HepG2 (cell line): ENCODE results near the gene LCN2. TPM values are rescaled to one million over a fixed set of nuclear protein-coding genes. Genes with fewer than 3 reads are reported as not detected.

Experiments used
- ATAC-seq: fragments of 200-7000 bp; cut with Tn5 transposase; 3 replicates; pipeline ENCODE4 v1.9.1; 2020; ENCODE audit warnings: mild to moderate bottlenecking, moderate library complexity
- BruUV-seq: library from RNA; stranded (reverse); fragments of 400-500 nt; replicated peaks from 2 replicates; lab custom pipeline; 2021; lab: Mats Ljungman, UMichigan
- CTCF ChIA-PET: fragments of 300-600 bp; formaldehyde crosslinking; extraction: SDS; loops from one replicate; lab custom pipeline; 2021; ENCODE audit warnings: low total read pairs, inconsistent platforms, low intra/inter-chr PET ratio; lab: Yijun Ruan, JAX
- POLR2A ChIA-PET: fragments of 350-600 bp; sonication (Branson Sonifier 250); formaldehyde crosslinking; loops from one replicate; lab custom pipeline; 2020; ENCODE audit warnings: antibody characterized with exemption, inconsistent platforms; lab: Yijun Ruan, JAX
- DNase-seq: peaks from one replicate; pipeline ENCODE4 v3.0.0-alpha.2; 2015; ENCODE audit warnings: low spot score
- FAIRE-seq: peaks from 3 replicates; lab custom pipeline; 2011; peaks lifted over from hg19 to GRCh38; lab: Jason Lieb, UNC
- H2AFZ ChIP-seq: one replicate; pipeline ENCODE4 v1.6.1; 2011; ENCODE audit warnings: low read length, inconsistent platforms
- H3K27ac ChIP-seq: fragments of 300-600 bp; 3 replicates; pipeline ENCODE4 v1.8.0; 2011; ENCODE audit warnings: mixed run types, mild to moderate bottlenecking, mixed read lengths, low read length, inconsistent platforms; ENCODE audit not compliant: insufficient read depth; ENCODE audit errors: extremely low read length
- H3K27me3 ChIP-seq, 2 experiments: fragments of 200-600 bp in 1 of 2; 2 replicates in 1 of 2; 3 replicates in 1 of 2; pipeline versions ENCODE4 v1.6.0 to v1.8.0; 2011; ENCODE audit warnings: low read length in 2 of 2, mild to moderate bottlenecking in 2 of 2, moderate library complexity in 2 of 2, inconsistent platforms in 1 of 2; ENCODE audit not compliant: insufficient read depth in 2 of 2, control insufficient read depth in 1 of 2
- H3K36me3 ChIP-seq, 2 experiments: fragments of 200-600 bp in 1 of 2; replicated peaks in 1 of 2; 2 replicates in 1 of 2; 3 replicates in 1 of 2; pipeline versions ENCODE4 v1.5.1 to v1.8.0; 2011; ENCODE audit warnings: low read length in 2 of 2, inconsistent platforms in 1 of 2; ENCODE audit not compliant: insufficient read depth in 2 of 2, control insufficient read depth in 1 of 2
- H3K4me1 ChIP-seq: 2 replicates; pipeline ENCODE4 v1.5.1; 2012; ENCODE audit warnings: low read length, inconsistent platforms; ENCODE audit not compliant: insufficient read depth
- H3K4me2 ChIP-seq: 2 replicates; pipeline ENCODE4 v1.6.0; 2011; ENCODE audit warnings: low read depth, low read length, inconsistent platforms
- H3K4me3 ChIP-seq, 3 experiments: fragments of 200-600 bp in 1 of 3; sonication (generic), shearing (Covaris generic) in 1 of 3; replicated peaks in 1 of 3; 2 replicates each; pipeline ENCODE4 v1.5.1; 2011 to 2016; ENCODE audit warnings: low read length in 3 of 3, inconsistent platforms in 2 of 3, low read depth in 2 of 3, mild to moderate bottlenecking in 2 of 3, control low read depth in 1 of 3, mixed read lengths in 1 of 3; ENCODE audit not compliant: insufficient read depth in 1 of 3
- H3K79me2 ChIP-seq: one replicate; pipeline ENCODE4 v1.6.1; 2011; ENCODE audit warnings: low read length, inconsistent platforms; ENCODE audit not compliant: insufficient read depth
- H3K9ac ChIP-seq: 2 replicates; pipeline ENCODE4 v1.6.0; 2011; ENCODE audit warnings: mild to moderate bottlenecking, low read depth, low read length, inconsistent platforms; ENCODE audit not compliant: insufficient read depth
- H3K9me3 ChIP-seq: 2 replicates; pipeline ENCODE4 v1.5.1; 2012; ENCODE audit warnings: mild to moderate bottlenecking, low read length
- H4K20me1 ChIP-seq: 2 replicates; pipeline ENCODE4 v1.6.0; 2011; ENCODE audit warnings: inconsistent platforms, mild to moderate bottlenecking, low read length, moderate library complexity; ENCODE audit not compliant: insufficient read depth
- GABPA ChIP-seq, 2 experiments: IDR thresholded peaks; 2 replicates each; pipeline ENCODE4 v1.6.1; 2011 to 2016; ENCODE audit warnings: low read depth in 2 of 2, low read length in 1 of 2, missing biosample characterization in 1 of 2, missing genetic modification characterization in 1 of 2
- HNF4A ChIP-seq: sonication (generic); formaldehyde crosslinking; IDR thresholded peaks from 2 replicates; pipeline ENCODE4 v1.4.0; 2020; ENCODE audit warnings: missing genetic modification reagents
- HNRNPL ChIP-seq: fragments of 200-400 bp; formaldehyde crosslinking; IDR thresholded peaks from 2 replicates; pipeline ENCODE4 v1.6.1; 2017; ENCODE audit warnings: mild to moderate bottlenecking, low read depth, low read length
- KDM2A ChIP-seq: sonication (generic); formaldehyde crosslinking; IDR thresholded peaks from 2 replicates; pipeline ENCODE4 v1.4.0; 2020; ENCODE audit warnings: low read depth, missing genetic modification reagents, borderline replicate concordance
- NR3C1 ChIP-seq: sonication (generic); formaldehyde crosslinking; IDR thresholded peaks from 2 replicates; pipeline ENCODE4 v1.4.0; 2020; ENCODE audit warnings: missing genetic modification reagents
- RXRA ChIP-seq: sonication (generic); formaldehyde crosslinking; IDR thresholded peaks from 2 replicates; pipeline ENCODE4 v1.5.1; 2020; ENCODE audit warnings: missing genetic modification reagents
- SAP130 ChIP-seq: IDR thresholded peaks from 2 replicates; pipeline ENCODE4 v1.6.1; 2016; ENCODE audit warnings: low read depth
- SOX6 ChIP-seq, 2 experiments: fragments of 450-650 bp in 1 of 2; sonication (generic) in 1 of 2; formaldehyde crosslinking in 1 of 2; IDR thresholded peaks; 2 replicates each; pipeline versions ENCODE4 v1.4.0 to v1.6.1; 2017 to 2020; ENCODE audit warnings: antibody characterized with exemption in 1 of 2, mild to moderate bottlenecking in 1 of 2, missing genetic modification reagents in 1 of 2
- STAG1 ChIP-seq: sonication (generic); formaldehyde crosslinking; IDR thresholded peaks from 2 replicates; pipeline ENCODE4 v1.4.0; 2020; ENCODE audit warnings: missing genetic modification reagents
- TBP ChIP-seq: sonication (generic); formaldehyde crosslinking; IDR thresholded peaks from 2 replicates; pipeline ENCODE4 v1.5.0; 2020; ENCODE audit warnings: missing genetic modification reagents
- ZNF263 ChIP-seq: sonication (generic); formaldehyde crosslinking; IDR thresholded peaks from 2 replicates; pipeline ENCODE4 v1.4.0; 2020; ENCODE audit warnings: missing genetic modification reagents
- WGBS: methylation state at CpG from one replicate; pipeline ENCODE4 v1.1.6; 2017; ENCODE audit warnings: low lambda C conversion rate; 5-methylcytosine and 5-hydroxymethylcytosine counted together
- in situ Hi-C: cut with HindIII; loops from 2 replicates; pipeline ENCODE4 v1.10.0; 2017; ENCODE audit warnings: low pct_unique_long_range_greater_than_20kb; ENCODE audit not compliant: extremely low pct_ligation_motif_present
- intact Hi-C: fragments of 100-400 bp; cut with micrococcal nuclease; formaldehyde crosslinking; loops from one replicate; pipeline ENCODE4 v1.10.0; 2022; ENCODE audit not compliant: unreplicated experiment
- polyA plus RNA-seq, 8 experiments: library from polyadenylated mRNA; depleted of rRNA in 3 of 8; stranded (reverse) in 7 of 8; unstranded in 1 of 8; fragments of >200 nt; fragmentation: Illumina TruSeq in 4 of 8; extraction: Trizol in 4 of 8; gene quantifications; 2 replicates each; pipeline versions ENCODE4 v1.2.1 to v1.2.3, GENCODE V29; 2011 to 2016; ENCODE audit warnings: low read depth in 4 of 8, missing spikeins in 1 of 8, mixed read lengths in 1 of 8; ENCODE audit not compliant: insufficient read depth in 1 of 8
- total RNA-seq, 5 experiments: library from RNA; depleted of rRNA; stranded (reverse); fragments of >200 nt; fragmentation: Illumina TruSeq; extraction: Trizol; gene quantifications; 2 replicates each; pipeline ENCODE4 v1.2.3, GENCODE V29; 2016; ENCODE audit warnings: low read depth in 1 of 5
- TF ChIP-seq, protein P1 (sequence below): sonication (generic); formaldehyde crosslinking; IDR thresholded peaks from 2 replicates; pipeline ENCODE4 v1.5.0; 2020; ENCODE audit warnings: mild to moderate bottlenecking, missing genetic modification reagents, moderate library complexity
- TF ChIP-seq, protein P2 (sequence below): sonication (generic); formaldehyde crosslinking; IDR thresholded peaks from 2 replicates; pipeline ENCODE4 v1.5.1; 2020; ENCODE audit warnings: mild to moderate bottlenecking, missing genetic modification reagents, moderate library complexity

The LCN2 gene
- total and polyA plus RNA-seq, 2 of the 13 experiments (the other 11 are each of a cell fraction or from before 2014, with no cell fraction given) = 0.38 to 1.4 TPM

- FAIRE-seq (no peak), DNase-seq (no peak), ATAC-seq (peak; percentile 64)
- POLR2A ChIA-PET = interaction anchor here (2.2 kb wide), 1 partner anchor 16 kb away, joined by 7 read pairs; the partner anchor contains the start of gene BBLN
- no TSS peak for BruUV-seq
- Histone ChIP-seq H3K27ac (no peak overlapping the region), H2AFZ (no peak overlapping the region), H3K4me1 (peaks cover 50% of the 10 kb centered on the region), H3K36me3 (no peaks in the 10 kb centered on the region), H3K4me2 (peak overlapping the region; percentile 49; the same call in 1 of the 2 replicates), H3K9ac (no peak overlapping the region), H3K27me3 (peaks cover 0 to 25% of the 10 kb centered on the region in 2 experiments; a peak in 3 of 5 replicates), H4K20me1 (no peaks in the 10 kb centered on the region), H3K79me2 (no peaks in the 10 kb centered on the region), H3K9me3 (no peaks in the 10 kb centered on the region), H3K4me3 (peak overlapping the region in 1 of 3 experiments; percentile 25; a peak in 1 of 6 replicates)
- 73% methylated on average over 7 of the region's 8 CpGs for WGBS
- intact Hi-C loops (no loop called here), in situ Hi-C loops (no loop called here)
- TF ChIP-seq KDM2A (CRISPR knock-in tag) (0 out of 2 replicates have a peak, but pooled peaks have one; percentile 34), SOX6 (IDR thresholded peaks at IDR 0.05) (no peak), SOX6 (CRISPR knock-in tag; IDR thresholded peaks at IDR 0.05) (0 out of 2 replicates have a peak, but pooled peaks have one; percentile 10), RXRA (CRISPR knock-in tag) (peak; percentile 15; the same call in 1 of the 2 replicates), TBP (CRISPR knock-in tag) (no peak), SAP130 (CRISPR knock-in tag) (peak; percentile 25; the same call in 1 of the 2 replicates), HNRNPL (peak; percentile 69; the same call in 1 of the 2 replicates), ZNF263 (CRISPR knock-in tag) (peak; percentile 72; the same call in 1 of the 2 replicates), HNF4A (CRISPR knock-in tag) (0 out of 2 replicates have a peak, but pooled peaks have one; percentile 19), NR3C1 (CRISPR knock-in tag) (no peak), GABPA (IDR thresholded peaks at IDR 0.05; ENCODE audit: low read depth, low read length) (no peak), GABPA (CRISPR knock-in tag; IDR thresholded peaks at IDR 0.05; ENCODE audit: low read depth) (no peak), STAG1 (CRISPR knock-in tag) (peak; percentile 50; the same call in 1 of the 2 replicates)
- TF ChIP-seq, protein P1, sequence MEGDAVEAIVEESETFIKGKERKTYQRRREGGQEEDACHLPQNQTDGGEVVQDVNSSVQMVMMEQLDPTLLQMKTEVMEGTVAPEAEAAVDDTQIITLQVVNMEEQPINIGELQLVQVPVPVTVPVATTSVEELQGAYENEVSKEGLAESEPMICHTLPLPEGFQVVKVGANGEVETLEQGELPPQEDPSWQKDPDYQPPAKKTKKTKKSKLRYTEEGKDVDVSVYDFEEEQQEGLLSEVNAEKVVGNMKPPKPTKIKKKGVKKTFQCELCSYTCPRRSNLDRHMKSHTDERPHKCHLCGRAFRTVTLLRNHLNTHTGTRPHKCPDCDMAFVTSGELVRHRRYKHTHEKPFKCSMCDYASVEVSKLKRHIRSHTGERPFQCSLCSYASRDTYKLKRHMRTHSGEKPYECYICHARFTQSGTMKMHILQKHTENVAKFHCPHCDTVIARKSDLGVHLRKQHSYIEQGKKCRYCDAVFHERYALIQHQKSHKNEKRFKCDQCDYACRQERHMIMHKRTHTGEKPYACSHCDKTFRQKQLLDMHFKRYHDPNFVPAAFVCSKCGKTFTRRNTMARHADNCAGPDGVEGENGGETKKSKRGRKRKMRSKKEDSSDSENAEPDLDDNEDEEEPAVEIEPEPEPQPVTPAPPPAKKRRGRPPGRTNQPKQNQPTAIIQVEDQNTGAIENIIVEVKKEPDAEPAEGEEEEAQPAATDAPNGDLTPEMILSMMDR (CRISPR knock-in tag) = peak; percentile 70
- TF ChIP-seq, protein P2, sequence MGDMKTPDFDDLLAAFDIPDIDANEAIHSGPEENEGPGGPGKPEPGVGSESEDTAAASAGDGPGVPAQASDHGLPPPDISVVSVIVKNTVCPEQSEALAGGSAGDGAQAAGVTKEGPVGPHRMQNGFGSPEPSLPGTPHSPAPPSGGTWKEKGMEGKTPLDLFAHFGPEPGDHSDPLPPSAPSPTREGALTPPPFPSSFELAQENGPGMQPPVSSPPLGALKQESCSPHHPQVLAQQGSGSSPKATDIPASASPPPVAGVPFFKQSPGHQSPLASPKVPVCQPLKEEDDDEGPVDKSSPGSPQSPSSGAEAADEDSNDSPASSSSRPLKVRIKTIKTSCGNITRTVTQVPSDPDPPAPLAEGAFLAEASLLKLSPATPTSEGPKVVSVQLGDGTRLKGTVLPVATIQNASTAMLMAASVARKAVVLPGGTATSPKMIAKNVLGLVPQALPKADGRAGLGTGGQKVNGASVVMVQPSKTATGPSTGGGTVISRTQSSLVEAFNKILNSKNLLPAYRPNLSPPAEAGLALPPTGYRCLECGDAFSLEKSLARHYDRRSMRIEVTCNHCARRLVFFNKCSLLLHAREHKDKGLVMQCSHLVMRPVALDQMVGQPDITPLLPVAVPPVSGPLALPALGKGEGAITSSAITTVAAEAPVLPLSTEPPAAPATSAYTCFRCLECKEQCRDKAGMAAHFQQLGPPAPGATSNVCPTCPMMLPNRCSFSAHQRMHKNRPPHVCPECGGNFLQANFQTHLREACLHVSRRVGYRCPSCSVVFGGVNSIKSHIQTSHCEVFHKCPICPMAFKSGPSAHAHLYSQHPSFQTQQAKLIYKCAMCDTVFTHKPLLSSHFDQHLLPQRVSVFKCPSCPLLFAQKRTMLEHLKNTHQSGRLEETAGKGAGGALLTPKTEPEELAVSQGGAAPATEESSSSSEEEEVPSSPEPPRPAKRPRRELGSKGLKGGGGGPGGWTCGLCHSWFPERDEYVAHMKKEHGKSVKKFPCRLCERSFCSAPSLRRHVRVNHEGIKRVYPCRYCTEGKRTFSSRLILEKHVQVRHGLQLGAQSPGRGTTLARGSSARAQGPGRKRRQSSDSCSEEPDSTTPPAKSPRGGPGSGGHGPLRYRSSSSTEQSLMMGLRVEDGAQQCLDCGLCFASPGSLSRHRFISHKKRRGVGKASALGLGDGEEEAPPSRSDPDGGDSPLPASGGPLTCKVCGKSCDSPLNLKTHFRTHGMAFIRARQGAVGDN (CRISPR knock-in tag) = peak; percentile 24
- TF ChIP-seq, all 625 proteins: peak for 10
- CTCF ChIA-PET = interaction anchor here (1.3 kb wide), 1 partner anchor 26 kb away, joined by 4 read pairs; no protein-coding TSS in a partner anchor
Measured at GRCh38 chr9:128143525-128144238, 5.6 kb upstream of the LCN2 start.
